Endothelial cell of hepatic sinusoid (primary cell): Measurements from ENCODE around the gene NOVA2.

ENCODE experiments used
- in situ Hi-C: cut with HindIII; loops from 2 replicates; pipeline ENCODE4 v1.10.0; 2017; ENCODE audit warnings: low sequenced_read_pairs

Gene NOVA2

GRCh38 chr19:46002678-46003275 is 29.1 kb upstream of the NOVA2 start:
- in situ Hi-C loops: no loop called here

DNA sequence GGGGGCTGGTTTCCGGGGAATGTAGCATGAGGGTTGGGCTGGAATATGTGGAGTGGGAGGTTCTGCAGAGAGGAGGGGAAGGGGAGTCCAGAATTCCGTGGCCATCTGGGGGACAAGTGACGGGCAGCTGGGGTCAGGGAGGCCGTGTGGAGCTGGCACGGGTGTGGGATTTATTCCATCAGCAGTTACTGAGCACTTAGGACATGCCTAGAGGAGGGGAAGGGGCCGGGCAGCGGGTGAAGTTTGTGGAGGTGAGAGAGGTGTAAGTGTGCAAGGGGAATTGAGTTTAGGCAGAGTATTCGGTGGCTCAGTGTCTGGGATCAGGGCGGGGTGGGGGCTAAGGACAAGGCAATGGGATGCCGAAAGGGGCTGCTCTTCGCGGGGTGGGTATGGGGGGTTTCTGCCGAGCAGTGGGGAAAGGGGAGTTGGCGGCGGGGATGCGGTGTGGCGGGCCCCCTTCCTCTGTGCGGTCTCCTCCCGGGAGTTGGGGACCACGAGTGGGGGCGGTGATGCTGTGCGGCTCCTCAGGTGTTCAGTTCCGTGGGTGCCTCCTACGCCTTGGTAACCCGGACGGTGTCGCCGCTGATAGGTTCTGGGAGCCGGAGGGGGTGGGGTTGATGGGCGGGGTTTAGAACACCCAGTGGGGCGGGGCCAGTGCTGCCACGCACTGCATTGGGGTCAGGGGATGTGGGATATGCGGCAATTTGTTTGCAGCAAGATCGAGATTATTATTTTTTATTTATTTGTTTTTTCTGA is 27.0 kb upstream of the NOVA2 start:
- in situ Hi-C loops: no loop called here

DNA sequence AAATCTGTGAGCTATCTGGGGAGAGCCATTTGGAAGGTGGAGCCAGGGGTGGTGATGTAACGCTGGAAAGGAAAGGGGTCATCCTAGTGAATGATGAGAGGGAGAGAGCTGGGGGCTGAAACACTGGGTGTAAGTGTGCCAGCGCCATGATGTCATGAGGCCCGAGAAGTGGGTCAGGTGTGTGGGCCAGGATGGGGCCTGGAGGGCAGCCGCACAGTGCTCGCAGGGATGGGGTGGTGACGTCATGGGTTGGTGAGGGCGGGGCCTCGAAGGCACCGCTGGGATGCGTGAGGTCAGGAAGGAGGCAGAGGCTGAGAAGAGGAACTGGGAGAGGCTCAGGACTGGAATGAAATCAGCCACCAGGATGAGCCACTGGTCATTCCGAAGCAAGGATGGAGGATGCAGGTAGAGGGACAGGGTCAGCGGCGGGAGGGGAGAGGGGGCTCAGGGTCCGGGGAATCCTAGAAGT is 26.0 kb upstream of the NOVA2 start:
- in situ Hi-C loops: loop anchor here (5.0 kb wide), 1 partner anchor 42 kb away; no protein-coding TSS in a partner anchor

DNA sequence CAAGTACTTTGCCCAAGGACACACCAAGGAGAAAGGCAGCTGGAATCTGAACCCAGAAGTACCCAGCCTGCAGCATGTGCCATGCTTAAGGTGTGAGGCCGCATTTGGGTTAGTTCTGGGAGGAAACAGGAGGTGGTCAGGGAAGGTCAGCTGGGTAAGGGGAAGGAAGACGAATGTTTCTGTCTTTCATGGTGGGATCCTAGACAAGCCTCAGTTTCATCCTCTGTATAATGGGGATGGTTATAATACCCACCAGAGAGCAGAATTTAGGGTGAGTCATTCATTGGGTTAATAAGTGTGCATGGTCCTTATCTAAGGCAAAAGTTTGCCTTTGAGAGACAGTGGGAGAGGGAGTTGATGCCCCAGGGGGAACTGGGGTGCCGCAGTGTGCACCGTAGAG is 25.2 kb upstream of the NOVA2 start:
- in situ Hi-C loops: loop anchor here (5.0 kb wide), 1 partner anchor 42 kb away; no protein-coding TSS in a partner anchor

GRCh38 chr19:45996933-45997332 is 23.3 kb upstream of the NOVA2 start:
- in situ Hi-C loops: loop anchor here (5.0 kb wide), 1 partner anchor 40 kb away; no protein-coding TSS in a partner anchor

DNA sequence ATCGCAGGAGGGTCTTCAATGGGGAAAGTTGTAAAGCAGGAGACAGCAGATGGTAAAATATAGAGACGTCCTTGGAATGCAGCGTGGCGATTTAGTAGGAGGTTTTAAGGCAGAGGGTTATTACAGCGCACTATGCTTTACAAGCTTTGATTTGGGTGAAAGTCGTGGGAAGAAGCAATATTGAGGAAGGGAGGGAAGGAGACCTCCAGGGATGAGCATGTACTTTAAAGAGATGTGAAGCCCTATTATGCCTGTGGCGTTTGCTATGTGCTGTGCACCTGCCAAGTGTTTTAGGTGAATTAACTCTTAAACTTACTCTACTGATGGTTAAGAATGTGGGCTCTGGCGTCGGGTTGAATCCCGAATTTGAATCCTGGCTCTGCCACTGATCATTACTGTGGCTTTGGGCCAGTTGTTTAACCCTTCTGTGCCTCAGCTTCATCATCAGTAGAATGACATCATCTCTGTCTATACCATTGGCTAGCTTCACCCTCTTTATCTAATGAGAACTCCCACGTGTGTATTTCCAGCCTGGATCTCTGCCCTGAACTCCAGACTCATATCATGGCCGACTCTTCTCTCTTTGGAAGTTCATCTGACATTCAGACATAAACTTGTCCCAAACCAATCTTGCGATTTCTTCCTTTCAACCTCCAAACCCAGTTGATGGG is 22.2 kb upstream of the NOVA2 start:
- in situ Hi-C loops: loop anchor here (5.0 kb wide), 1 partner anchor 39 kb away; no protein-coding TSS in a partner anchor

DNA sequence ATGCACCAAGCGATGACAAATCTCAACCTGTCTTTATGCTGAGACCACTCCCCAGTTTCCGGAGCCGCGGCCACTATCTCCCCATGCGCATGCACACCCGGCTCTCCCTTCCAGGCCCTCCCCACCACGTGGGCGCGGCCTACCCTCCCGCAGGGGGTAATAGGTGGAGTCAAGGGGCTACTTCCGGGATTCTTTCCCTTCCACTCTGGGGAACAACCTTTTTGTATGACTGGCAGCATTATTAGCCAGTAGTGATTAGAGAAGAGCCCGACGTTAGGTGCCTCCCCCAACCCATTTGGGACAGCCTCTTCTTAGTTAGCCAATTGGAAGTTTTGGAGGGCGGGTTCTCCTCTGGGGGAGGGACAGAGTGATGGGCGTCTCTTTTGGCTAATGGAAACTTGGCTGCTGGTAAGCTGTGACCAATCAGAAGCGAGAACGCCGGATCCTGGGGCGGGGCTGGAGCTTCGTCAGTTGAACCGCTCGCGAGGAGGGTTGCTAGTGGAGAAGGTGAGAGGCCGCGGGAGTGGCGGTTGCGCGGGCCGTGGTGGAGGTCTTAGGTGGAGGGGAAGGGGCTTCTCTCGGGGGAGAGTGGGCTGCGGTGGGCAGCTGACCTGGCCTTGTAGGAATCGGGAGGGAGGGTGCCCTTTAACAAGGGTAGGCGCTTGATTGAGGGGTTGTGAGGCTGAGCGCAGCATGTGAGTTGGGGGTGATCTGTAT is 21.5 kb upstream of the NOVA2 start, which contains the start of gene CCDC61:
CCDC61 (plus strand) TSS at position 470 of the 717 bp plus-strand sequence. CDS start 7,552 bp downstream, outside the sequence.
- in situ Hi-C loops: loop anchor here (5.0 kb wide), 1 partner anchor 38 kb away; no protein-coding TSS in a partner anchor

DNA sequence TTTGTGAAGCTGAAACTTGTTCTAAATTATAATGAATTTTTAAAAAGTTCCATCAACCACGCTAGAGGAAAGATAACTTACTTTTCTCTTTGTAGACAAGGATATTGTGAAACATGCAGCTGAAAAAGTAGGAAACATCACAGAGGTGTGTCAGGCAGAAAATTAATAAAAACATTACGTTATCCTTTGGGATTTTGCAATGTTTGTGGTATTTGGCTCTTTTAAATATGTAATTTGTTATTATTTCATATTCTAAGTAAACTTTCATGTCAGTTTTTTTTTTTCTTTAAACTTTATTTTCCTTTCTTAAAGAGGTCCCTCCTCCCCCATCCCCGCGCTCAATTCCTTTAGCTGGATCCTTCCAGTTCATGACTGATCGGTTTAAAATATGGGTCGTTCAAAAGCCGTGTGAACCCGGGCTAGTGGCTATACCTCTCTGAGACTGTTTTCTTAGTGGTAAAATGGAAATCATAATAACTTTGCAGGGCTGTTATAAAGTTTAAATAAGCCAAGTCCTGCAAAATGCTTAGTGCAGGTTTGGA is 20.9 kb upstream of the NOVA2 start:
- in situ Hi-C loops: no loop called here

- in situ Hi-C loops: no loop called here
Observed at GRCh38 chr19:45990113-45990728, 16.6 kb upstream of the NOVA2 start.

GRCh38 chr19:45985321-45985720 is 11.7 kb upstream of the NOVA2 start:
- in situ Hi-C loops: no loop called here

DNA sequence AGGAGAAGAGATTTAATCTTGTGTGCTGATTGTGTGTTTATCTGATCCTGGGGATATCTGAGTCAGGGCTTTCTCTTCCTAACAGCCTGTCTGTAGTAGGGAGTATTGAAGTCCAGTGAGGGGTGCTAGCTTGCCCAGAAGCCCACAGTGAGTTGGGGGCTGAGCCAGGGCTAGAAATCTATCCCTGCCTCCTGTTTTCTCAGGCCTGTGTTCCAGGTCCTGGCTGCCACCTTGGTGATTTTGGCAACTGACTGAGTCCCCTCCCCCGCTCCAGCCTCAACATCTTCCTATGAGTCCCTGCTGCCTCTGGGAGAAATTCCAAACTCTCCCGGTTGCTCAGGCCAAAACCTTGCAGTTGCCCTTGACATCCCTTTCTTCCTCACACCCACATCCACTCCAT is 7.7 kb upstream of the NOVA2 start:
- in situ Hi-C loops: no loop called here

- in situ Hi-C loops: no loop called here
Observed at GRCh38 chr19:45978156-45978555, 4.5 kb upstream of the NOVA2 start.

DNA sequence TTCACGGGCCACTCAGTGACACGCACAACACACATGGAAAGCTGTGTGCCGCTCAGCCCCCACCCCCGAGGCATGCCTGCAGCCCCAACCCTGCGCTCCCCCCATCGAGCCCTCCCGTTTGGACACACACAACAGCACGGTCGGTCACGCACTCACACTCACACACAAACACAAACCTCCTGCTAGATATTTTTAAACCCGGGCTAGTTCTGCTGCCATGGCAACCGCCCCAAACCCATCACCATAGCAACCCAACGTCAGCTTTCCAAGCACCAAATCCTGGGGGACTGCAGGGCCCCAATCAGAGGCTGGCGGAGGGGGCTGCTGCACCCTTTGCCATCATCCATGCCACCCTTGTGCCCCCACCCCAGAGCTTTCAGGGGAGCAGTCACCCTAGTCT is 2.5 kb upstream of the NOVA2 start:
- in situ Hi-C loops: no loop called here

DNA sequence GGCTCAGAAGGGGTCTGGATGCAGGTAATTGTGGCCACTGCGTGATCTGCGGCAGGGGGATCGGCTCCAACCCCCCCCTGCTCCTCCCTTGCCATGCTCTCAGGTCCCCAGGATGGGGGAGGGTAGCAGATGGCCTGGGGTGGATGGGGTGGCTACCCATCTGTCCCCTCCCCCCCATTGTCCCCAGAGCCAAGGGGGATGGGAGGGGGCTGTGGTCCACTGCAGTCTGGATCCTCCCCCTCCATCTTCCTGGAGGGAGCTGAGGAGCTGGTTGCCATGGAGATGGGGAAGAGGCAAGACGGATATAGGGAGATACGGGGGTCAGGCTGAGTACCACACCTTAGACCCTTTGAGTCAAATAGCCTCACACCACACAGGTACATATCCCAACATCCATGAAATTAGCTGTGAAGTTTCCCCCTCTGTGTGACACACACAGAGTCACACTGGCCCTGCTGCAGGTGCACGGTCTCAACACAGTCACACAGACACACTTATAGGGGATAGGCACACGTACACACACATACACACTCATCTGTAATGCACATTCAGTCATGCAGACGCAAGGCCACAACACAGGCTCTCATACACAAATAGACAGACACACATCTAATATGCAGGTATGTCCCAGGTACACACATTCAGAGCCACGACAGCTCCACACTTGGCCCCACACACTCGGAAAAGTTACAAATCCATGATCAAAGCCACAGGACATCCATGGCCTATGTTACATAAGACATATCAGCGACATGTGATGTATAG is 1.8 kb upstream of the NOVA2 start:
- in situ Hi-C loops: no loop called here

GRCh38 chr19:45972947-45973540 is 621 bp downstream of the NOVA2 start:
- in situ Hi-C loops: no loop called here

DNA sequence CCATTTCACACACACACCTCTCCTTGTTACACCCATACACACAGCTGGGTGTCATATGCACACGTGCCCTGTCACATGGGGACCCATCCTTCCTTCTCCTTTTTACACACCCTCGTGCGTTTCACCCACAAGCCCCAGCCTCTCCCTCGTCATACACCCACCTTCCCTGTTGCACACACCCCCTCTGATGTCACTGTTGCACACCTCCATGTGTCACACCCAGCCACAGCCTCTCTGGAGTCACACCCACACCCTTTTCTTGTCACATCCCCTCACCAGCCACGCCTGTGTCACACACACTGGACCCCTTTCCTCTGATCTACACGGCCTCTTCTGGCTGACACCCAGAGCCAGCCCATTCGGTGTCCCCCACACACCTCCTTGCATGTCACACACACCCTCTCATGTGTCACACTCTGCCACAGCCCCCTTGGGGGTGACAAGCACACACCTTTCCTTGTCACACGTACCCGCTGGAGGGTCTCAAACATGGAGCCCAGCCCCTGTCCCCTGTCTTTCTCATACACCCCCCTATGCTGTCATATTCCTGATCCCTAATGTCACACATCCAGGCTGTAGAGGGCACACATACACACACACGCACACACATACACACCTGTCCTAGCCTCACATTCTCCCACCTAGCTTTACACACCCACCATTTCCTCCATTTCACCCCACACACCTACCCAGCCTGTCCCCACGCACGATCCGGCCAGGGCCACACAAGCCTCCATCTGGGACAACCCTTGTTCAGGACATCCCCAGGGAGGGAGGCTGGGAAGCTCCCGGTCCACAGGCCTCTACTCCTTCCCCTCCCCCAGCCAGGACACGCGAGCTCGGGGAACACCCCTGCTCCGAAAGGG is 1.4 kb downstream of the NOVA2 start:
- in situ Hi-C loops: no loop called here

- in situ Hi-C loops: no loop called here
Observed at GRCh38 chr19:45971260-45971902, 2.3 kb downstream of the NOVA2 start.

GRCh38 chr19:45969676-45970075 is 4.0 kb downstream of the NOVA2 start:
- in situ Hi-C loops: no loop called here
